Activated T-cell treated with anti-CD3 and anti-CD28 coated beads for 1 hour (primary cell): ENCODE measurements around the gene TTC39C.
A peak's percentile ranks its signal among the peaks of the same experiment; 100 is the strongest.

Experiments used
- DNase-seq: peaks from one replicate; pipeline ENCODE4 v3.0.0-alpha.2; 2020; ENCODE audit warnings: low read depth

Gene TTC39C

DNA sequence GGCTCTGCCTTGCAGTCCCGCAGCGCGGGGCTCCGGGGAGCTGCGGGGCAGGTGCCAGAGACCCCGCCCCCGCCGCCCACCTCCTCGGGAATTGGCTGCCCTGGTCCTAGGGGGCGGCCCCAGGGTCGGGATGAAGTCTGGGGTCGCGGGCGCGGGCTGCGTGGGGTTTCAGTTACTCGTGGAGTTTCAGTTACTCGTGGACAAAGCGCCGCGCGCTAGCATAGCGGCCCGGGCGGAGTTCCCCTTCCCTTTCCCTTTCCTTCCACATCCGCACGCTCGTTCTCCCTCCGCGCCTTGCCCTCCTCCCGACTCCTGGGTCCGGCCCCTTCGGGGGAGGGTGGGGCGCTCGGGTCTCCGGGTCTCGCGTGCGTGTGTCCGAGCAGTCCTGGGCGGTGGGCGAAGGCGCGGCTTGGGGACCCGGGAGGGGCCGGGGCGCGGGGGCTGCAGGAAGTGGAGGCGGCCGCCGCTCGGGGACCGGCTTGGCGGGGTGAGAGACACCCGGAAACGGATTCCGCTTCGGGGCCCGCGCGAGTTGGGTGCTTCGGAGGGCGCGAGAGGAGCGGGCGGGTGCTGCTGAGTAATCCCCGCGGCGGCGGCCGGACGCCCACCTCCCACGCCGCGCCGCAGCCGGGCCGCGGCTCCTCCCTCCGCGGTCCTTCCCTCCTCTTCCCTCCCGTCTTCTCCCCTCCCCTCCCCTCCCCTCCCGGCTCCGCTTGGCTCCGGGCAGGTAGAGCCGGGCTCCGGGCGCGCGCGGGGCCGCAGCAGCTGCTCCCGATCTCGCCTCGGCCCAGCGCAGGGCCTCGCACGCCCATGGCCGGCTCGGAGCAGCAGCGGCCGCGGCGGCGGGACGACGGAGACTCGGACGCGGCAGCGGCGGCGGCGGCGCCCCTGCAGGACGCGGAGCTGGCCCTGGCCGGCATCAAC is at the start of gene TTC39C:
Gene TTC39C, plus strand, starts transcription at position 693 of the 924 bp plus-strand sequence. Its CDS starts 118 bp downstream, at position 811.
- peak; percentile 71 for DNase-seq

GRCh38 chr18:23966909-23967308 is 47.6 kb upstream of the TTC39C start:
- no peak for DNase-seq

DNA sequence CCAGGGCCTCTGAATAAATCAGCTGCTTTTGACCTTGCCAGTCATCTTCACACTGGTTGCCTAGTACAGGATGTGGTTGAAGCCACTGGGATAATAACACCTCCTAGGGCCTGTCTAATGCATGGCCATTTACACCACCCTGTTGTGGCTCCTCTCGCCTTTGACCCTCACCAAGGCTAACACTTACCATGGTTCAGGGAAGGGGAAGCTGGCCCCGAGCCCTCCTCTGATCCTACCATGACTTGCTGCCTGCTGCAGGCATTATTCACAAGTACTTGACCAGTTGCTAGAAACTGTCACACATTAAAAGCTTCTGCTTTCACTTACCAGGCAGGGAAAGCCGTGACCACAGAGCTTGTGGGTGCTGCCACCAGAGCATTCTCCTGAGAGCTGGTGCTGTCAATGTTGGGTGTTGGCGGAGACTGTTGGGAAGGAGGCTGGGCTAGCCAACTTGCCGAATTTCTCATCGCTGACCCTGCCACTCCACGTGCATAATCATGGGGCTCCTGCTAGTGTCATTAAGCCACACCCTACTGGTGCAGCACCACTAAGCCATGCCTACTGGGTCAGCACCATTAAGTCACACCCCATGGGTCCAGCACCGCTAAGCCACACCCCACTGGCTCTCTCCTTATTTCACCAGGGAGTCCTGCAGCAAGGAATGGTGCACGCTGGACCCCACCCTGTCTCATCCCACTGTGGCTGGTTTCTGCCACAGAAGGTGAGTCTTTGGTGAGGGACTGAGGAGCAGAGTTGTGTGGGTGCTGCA is 47.0 kb upstream of the TTC39C start:
- DNase-seq, result no peak

GRCh38 chr18:23968638-23969604 is 45.6 kb upstream of the TTC39C start:
- DNase-seq, result no peak

GRCh38 chr18:23969664-23970063 is 44.9 kb upstream of the TTC39C start:
- no peak for DNase-seq

- DNase-seq, result peak; percentile 25
Observed at GRCh38 chr18:23970161-23971096, 44.1 kb upstream of the TTC39C start.

GRCh38 chr18:23971097-23971440 is 43.5 kb upstream of the TTC39C start:
- no peak for DNase-seq

- DNase-seq, result no peak
Observed at GRCh38 chr18:23971666-23972230, 42.8 kb upstream of the TTC39C start.

GRCh38 chr18:23972453-23972852 is 42.1 kb upstream of the TTC39C start:
- DNase-seq, result no peak

DNA sequence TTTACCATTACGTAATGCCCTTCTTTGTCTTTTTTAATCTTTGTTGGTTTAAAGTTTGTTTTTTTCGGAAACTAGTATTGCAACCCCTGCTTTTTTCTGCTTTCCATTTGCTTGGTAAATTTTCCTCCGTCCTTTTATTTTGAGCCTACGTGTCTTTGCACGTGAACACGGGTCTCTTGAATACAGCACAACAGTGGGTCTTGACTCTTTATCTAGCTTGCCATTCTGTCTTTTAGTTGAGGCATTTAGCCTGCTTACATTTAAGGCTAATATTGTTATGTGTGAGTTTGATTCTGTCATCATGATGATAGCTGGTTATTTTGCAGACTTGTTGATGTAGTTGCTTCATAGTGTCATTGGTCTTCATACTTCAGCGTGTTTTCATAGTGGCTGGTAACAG is 37.5 kb upstream of the TTC39C start:
- DNase-seq, result no peak

DNA sequence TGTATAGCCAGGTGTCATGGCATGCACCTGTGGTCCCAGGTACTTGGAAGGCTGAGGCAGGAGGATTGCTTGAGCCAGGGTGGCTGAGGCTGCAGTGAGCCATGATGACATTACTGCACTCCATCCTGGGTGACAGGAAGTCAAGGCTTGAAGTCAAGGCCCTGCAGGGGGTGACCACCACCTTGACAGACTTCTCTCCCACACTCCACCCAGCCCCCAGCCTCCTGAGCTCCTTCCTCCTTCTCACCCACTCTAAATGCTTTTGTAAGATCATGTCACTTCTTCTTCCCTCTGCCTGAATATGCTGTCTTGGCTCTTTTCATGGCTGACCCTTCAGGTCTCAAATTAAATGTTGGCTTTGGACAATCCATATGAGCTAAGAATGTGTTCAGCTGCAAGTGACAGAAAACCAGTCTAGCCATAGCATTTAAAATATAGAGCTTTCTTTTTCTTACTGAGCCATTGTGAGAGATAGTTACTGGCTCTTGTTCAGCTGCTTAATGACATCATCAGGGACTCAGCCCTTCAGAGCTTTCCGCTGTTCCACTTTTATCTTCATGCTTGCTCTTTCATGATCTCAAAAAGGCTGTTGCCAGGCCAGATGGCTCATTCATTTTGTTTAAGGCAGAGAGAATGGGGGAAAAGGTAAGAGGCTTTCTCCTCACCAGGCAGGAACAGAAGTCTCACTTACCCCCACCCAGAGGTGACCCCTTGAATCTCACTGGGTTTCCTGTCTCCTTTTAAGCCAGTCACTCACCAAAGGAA is 36.7 kb upstream of the TTC39C start:
- no peak for DNase-seq

- no peak for DNase-seq
Observed at GRCh38 chr18:23981369-23981980, 33.1 kb upstream of the TTC39C start.

DNA sequence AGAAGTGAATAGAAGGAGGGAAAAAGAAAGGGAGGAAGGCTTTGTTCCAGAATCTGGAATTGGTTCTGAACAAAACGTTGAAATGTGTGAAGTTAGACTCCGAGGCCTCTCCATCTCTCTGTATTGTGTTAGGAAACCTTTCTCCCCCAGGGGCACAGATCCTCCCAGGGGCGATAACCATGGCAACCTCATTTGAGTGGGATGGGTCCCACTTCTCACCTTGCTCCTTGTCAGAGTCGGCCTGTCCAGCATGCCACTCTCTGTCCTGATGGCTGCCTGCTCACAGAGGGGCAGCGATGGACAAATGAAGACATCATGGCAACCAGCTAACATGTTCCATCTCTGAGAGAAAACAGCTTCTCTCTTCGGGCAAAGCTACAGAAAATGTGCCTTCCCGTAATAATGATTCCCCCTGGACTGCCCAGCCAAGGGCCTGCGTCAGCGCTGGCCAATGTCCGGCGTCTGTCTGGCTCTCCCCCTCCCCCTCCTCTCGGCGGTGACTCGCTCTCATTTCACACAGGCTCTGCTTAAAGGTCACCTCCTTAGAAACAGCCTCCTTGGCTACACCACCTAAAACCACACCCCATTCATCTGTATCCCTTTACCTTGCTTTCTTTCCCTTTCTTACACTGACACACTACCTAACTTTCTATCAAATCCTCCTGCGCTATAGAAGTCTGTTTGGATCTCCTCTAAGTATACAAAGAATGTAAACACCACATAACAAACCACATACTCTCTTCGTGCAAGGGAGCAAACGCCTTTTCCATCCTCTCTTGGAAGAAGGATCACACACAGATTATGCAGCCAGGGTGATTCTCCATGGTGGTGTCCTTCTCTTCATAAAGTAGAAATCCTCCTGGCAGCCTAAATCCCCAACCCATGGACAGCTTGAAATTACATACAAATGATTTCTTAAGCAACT is 32.1 kb upstream of the TTC39C start:
- no peak for DNase-seq

GRCh38 chr18:23983112-23983511 is 31.4 kb upstream of the TTC39C start:
- no peak for DNase-seq

DNA sequence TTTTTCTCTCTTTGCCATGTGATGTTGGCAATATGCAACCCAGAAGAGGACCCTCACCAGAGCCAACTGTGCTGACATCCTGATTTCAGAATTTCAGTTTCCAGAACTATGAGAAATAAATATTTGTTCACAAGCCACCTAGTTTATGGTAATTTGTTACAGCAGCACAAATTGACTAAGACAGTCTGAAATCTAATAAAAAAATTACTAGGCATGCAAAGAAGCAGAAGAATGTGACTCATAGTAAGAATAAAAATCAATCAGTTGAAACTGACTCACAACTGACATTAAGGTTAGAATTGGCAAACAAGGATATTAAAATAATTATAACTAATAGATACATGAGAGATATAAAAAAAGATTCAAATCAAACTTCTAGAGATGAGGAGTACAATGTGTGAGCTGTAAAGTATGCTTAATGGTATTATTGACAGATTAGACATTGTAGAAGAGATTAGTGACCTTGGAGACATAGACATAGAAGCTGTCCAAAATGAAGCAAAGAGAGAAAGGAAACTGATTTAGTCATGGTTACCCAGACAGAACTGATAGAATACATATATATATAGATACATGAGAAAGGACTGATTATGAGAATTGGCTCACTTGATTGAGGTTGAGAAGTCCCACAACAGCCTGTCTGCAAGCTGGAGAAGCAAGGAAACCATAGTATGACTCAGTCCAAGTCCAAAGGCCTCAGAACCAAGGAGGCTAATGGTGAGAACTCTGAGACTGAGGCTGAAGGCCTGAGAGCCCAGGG is 27.8 kb upstream of the TTC39C start:
- no peak for DNase-seq

DNA sequence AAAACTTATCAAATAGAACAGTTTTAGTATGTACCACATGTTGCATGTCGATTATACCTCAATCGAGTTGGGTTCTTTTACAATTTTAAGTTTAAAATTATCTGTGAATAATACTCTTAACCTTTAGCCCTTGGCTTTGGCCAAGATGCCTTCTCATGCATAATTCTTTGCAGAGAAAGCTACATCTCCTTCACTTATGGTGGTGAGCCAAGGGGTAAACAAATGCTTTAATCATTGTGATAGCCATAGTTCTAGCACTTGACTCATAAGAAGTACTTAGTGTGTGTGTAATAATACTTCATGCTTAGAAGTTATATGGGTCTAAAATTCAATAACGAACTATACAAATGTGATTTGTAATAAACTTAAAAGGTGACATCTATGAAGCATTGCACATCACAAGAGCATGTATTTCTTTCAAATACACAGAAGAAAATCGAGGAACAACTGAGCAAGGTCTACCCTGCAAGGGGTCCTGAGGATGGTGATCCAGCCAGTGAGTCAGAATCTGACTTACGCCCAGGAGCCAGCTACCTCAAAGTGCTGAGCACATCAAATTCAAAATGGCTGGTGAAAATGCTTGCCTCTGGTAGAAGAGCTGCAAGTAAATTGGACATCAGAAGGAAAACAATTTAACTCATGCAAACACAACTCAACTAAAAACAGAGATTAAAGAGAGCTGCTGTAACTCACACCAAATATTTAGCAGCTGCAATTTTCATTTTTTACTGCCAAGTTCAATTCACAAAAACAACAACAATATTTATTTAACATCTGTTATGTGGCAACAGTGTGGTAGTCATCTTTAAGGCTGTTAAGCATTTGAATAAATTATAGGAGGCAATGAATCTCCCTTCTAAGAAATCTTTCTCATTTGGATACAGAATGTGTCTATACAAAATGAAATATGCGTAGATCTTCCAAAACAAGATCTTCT is 23.8 kb upstream of the TTC39C start:
- no peak for DNase-seq
